ENCODE data around the gene SLC9A4. TPM values are rescaled to one million over a fixed set of nuclear protein-coding genes. Genes with fewer than 3 reads are reported as not detected.

The SLC9A4 gene
- total RNA-seq, 1 donor from 2014 or later, result 2.2 TPM

GRCh38 chr2:102504833-102505232 lies 31.8 kb downstream of the SLC9A4 start:
- TF ChIP-seq CTCF (IDR thresholded peaks at IDR 0.05; ENCODE audit: insufficient read depth, low read length, poor library complexity, severe bottlenecking), result no peak
- Histone ChIP-seq H3K36me3 (ENCODE audit: control insufficient read depth, insufficient read depth, low read length) (no peaks in the 10 kb centered on the region), H3K4me3 (ENCODE audit: low read depth, low read length) (no peak overlapping the region), H3K27me3 (ENCODE audit: control insufficient read depth, insufficient read depth, low read length) (no peaks in the 10 kb centered on the region)
- DNase-seq (ENCODE audit: low read depth), result no peak

DNA sequence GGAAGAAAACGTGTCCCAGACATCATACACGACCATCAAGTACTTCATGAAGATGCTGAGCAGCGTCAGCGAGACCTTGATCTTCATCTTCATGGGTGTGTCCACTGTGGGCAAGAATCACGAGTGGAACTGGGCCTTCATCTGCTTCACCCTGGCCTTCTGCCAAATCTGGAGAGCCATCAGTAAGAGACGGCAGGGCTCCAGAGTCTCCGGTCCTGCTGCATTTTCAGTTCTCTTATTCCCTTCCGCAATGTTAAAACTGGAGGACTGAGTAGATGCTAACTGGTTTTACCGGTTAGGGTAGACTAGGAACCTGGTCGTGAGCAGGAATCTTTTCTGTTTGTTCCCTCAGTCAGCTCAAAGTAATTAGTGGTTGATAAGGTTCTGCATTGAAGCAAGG lies 32.3 kb downstream of the SLC9A4 start:
- TF ChIP-seq CTCF (IDR thresholded peaks at IDR 0.05; ENCODE audit: insufficient read depth, low read length, poor library complexity, severe bottlenecking), result no peak
- DNase-seq (ENCODE audit: low read depth), result no peak
- Histone ChIP-seq H3K4me3 (ENCODE audit: low read depth, low read length) (no peak overlapping the region), H3K27me3 (ENCODE audit: control insufficient read depth, insufficient read depth, low read length) (no peaks in the 10 kb centered on the region), H3K36me3 (ENCODE audit: control insufficient read depth, insufficient read depth, low read length) (no peaks in the 10 kb centered on the region)

DNA sequence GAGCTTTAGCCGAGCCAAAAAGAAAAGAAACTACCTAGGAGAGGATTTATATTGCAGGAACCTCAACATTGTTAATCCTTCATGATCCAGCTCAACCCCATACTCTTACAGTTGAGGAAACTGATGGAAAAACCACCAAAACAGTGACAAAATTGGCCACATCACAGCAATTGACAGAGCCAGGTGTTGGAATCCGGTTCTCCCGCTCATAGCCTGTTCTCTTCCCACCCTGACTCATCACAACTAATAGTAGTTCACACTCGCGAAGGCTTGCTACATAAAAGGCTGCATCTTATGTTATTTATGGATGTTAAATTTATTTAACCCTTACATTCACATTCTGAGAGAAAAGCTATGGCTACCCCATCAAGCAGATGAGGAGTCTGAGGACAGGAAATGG lies 33.7 kb downstream of the SLC9A4 start:
- no peak for DNase-seq (ENCODE audit: low read depth)

DNA sequence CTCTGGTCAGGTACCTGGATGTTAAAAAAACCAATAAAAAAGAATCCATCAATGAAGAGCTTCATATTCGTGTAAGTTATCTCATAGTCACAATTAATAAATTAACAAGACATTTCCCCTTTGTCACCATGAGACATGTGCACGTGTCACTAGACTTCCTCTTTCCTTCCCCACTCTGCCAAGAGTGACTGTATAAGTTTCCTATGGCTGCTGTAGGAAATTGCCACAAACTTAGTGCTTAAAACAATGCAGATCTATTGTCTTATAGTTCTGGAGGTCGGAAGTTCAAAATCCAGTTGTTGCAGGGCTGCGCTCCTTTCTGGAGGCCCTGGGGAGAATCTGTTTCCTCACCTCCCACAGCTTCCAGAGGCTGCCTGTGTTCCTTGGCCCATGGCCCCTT lies 35.8 kb downstream of the SLC9A4 start:
- Histone ChIP-seq H3K4me3 (ENCODE audit: low read depth, low read length) (no peak overlapping the region), H3K27me3 (ENCODE audit: control insufficient read depth, insufficient read depth, low read length) (no peaks in the 10 kb centered on the region), H3K36me3 (ENCODE audit: control insufficient read depth, insufficient read depth, low read length) (no peaks in the 10 kb centered on the region)
- no peak for DNase-seq (ENCODE audit: low read depth)
- no peak for TF ChIP-seq CTCF (IDR thresholded peaks at IDR 0.05; ENCODE audit: insufficient read depth, low read length, poor library complexity, severe bottlenecking)

More for the DNA sequence above, 33.7 kb downstream of the SLC9A4 start:
- Histone ChIP-seq H3K36me3 (ENCODE audit: control insufficient read depth, insufficient read depth, low read length) (no peaks in the 10 kb centered on the region), H3K4me3 (ENCODE audit: low read depth, low read length) (no peak overlapping the region), H3K27me3 (ENCODE audit: control insufficient read depth, insufficient read depth, low read length) (no peaks in the 10 kb centered on the region)
- no peak for TF ChIP-seq CTCF (IDR thresholded peaks at IDR 0.05; ENCODE audit: insufficient read depth, low read length, poor library complexity, severe bottlenecking)

GRCh38 chr2:102509749-102510148 lies 36.7 kb downstream of the SLC9A4 start:
- no peaks in the 10 kb centered on the region for H3K27me3 ChIP-seq (ENCODE audit: control insufficient read depth, insufficient read depth, low read length)
- H3K36me3 ChIP-seq (ENCODE audit: control insufficient read depth, insufficient read depth, low read length), result no peaks in the 10 kb centered on the region
- no peak for DNase-seq (ENCODE audit: low read depth)
- TF ChIP-seq CTCF (IDR thresholded peaks at IDR 0.05; ENCODE audit: insufficient read depth, low read length, poor library complexity, severe bottlenecking), result no peak
- H3K4me3 ChIP-seq (ENCODE audit: low read depth, low read length), result no peak overlapping the region

GRCh38 chr2:102510791-102511575 lies 38.0 kb downstream of the SLC9A4 start:
- DNase-seq (ENCODE audit: low read depth), result no peak
- no peaks in the 10 kb centered on the region for H3K27me3 ChIP-seq (ENCODE audit: control insufficient read depth, insufficient read depth, low read length)
- H3K36me3 ChIP-seq (ENCODE audit: control insufficient read depth, insufficient read depth, low read length), result no peaks in the 10 kb centered on the region
- no peak for TF ChIP-seq CTCF (IDR thresholded peaks at IDR 0.05; ENCODE audit: insufficient read depth, low read length, poor library complexity, severe bottlenecking)
- no peak overlapping the region for H3K4me3 ChIP-seq (ENCODE audit: low read depth, low read length)
